ENCODE data around the gene GFOD1.

GFOD1 gene

GRCh38 chr6:13534536-13534935 is 47.1 kb upstream of the GFOD1 start:
- no peak overlapping the region for H4K8ac ChIP-seq (ENCODE audit: low read depth, low read length)
- H3K18ac ChIP-seq (ENCODE audit: low read length): peak overlapping the region; percentile 78
- no peak overlapping the region for H2BK12ac ChIP-seq (ENCODE audit: low read length)
- no CpG with 5 or more reads among the region's 3 CpGs for WGBS, 2 donors (ENCODE audit: extremely low coverage in 2 of 2, insufficient read length in 2 of 2, insufficient replicate concordance in 1 of 2)
- no peaks in the 10 kb centered on the region for H3K9me3 ChIP-seq (replicated peaks in 1 of 2; ENCODE audit: control insufficient read depth in 2 of 2, insufficient read depth in 1 of 2, low read depth in 1 of 2, low read length in 2 of 2)
- H3K4me3 ChIP-seq (ENCODE audit: low read length in 2 of 2): no peak overlapping the region
- no peak overlapping the region for H2AK5ac ChIP-seq (ENCODE audit: low read depth, low read length)
- no peak overlapping the region for H3K27ac ChIP-seq (replicated peaks; ENCODE audit: low read length)
- no peaks in the 10 kb centered on the region for H3K4me1 ChIP-seq (ENCODE audit: control insufficient read depth in 2 of 2, insufficient read depth in 1 of 2, low read depth in 1 of 2, low read length in 2 of 2)
- H3K36me3 ChIP-seq (replicated peaks in 1 of 2; ENCODE audit: control insufficient read depth in 2 of 2, insufficient read depth in 2 of 2, low read length in 2 of 2): no peaks in the 10 kb centered on the region
- no peak overlapping the region for H3K14ac ChIP-seq (ENCODE audit: low read length)
- H2AFZ ChIP-seq (ENCODE audit: low read length): no peak overlapping the region
- peak overlapping the region; percentile 54 for H2BK15ac ChIP-seq (ENCODE audit: low read length)
- H3K79me1 ChIP-seq (ENCODE audit: low read depth, low read length): no peaks in the 10 kb centered on the region
- DNase-seq (ENCODE audit: low spot score): no peak
- H4K91ac ChIP-seq (ENCODE audit: low read depth, low read length, poor library complexity): no peak overlapping the region
- no peak overlapping the region for H3K4me2 ChIP-seq (ENCODE audit: insufficient read depth, low read length, poor library complexity, severe bottlenecking)
- no peak overlapping the region for H3K4ac ChIP-seq (ENCODE audit: low read length)
- H2BK120ac ChIP-seq (ENCODE audit: low read depth, low read length): no peak overlapping the region
- peaks cover 0 to 27% (median 0%) of the 10 kb centered on the region in 3 experiments for H3K27me3 ChIP-seq (ENCODE audit: control insufficient read depth in 3 of 3, insufficient read depth in 3 of 3, low read depth in 1 of 3, low read length in 3 of 3)
- H2BK5ac ChIP-seq (ENCODE audit: low read length): no peak overlapping the region
- no peak overlapping the region for H3K9ac ChIP-seq (ENCODE audit: low read depth, low read length, poor library complexity)
- no peak overlapping the region for H3K23ac ChIP-seq (ENCODE audit: low read depth, low read length, poor library complexity)

DNA sequence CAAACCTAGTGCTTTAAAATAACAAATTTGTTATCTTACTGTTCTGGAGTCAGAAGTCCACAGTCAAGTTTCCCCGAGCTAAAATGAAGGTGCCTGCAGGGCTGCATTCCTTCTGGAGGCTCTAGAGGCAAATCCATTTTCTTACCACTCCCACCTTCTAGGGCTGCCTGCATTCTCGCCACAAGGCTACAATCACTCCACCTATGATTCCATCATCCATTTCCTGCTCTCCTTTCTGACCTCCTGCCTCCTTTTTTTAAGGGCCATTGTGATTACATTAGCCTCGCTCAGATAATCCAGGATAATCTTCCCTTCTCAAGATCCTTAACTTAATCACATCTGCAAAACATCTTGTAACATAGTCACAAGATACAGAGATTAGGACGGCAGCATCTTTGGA is 44.6 kb upstream of the GFOD1 start:
- H3K36me3 ChIP-seq (replicated peaks in 1 of 2; ENCODE audit: control insufficient read depth in 2 of 2, insufficient read depth in 2 of 2, low read length in 2 of 2): no peaks in the 10 kb centered on the region
- H3K4me3 ChIP-seq (ENCODE audit: low read length in 2 of 2): no peak overlapping the region
- H3K79me1 ChIP-seq (ENCODE audit: low read depth, low read length): no peaks in the 10 kb centered on the region
- WGBS, 2 donors (ENCODE audit: extremely low coverage in 2 of 2, insufficient read length in 2 of 2, insufficient replicate concordance in 1 of 2): no CpG with 5 or more reads among the region's 4 CpGs
- no peak overlapping the region for H3K4ac ChIP-seq (ENCODE audit: low read length)
- H2AK5ac ChIP-seq (ENCODE audit: low read depth, low read length): no peak overlapping the region
- peaks cover 0 to 27% (median 0%) of the 10 kb centered on the region in 3 experiments for H3K27me3 ChIP-seq (ENCODE audit: control insufficient read depth in 3 of 3, insufficient read depth in 3 of 3, low read depth in 1 of 3, low read length in 3 of 3)
- H3K23ac ChIP-seq (ENCODE audit: low read depth, low read length, poor library complexity): no peak overlapping the region
- peaks cover 3 to 7% of the 10 kb centered on the region in 2 donors for H3K4me1 ChIP-seq (ENCODE audit: control insufficient read depth in 2 of 2, insufficient read depth in 1 of 2, low read depth in 1 of 2, low read length in 2 of 2)
- H4K8ac ChIP-seq (ENCODE audit: low read depth, low read length): no peak overlapping the region
- no peak overlapping the region for H3K14ac ChIP-seq (ENCODE audit: low read length)
- H2AFZ ChIP-seq (ENCODE audit: low read length): no peak overlapping the region
- no peak overlapping the region for H3K9ac ChIP-seq (ENCODE audit: low read depth, low read length, poor library complexity)
- no peak overlapping the region for H2BK12ac ChIP-seq (ENCODE audit: low read length)
- no peak overlapping the region for H2BK120ac ChIP-seq (ENCODE audit: low read depth, low read length)
- H2BK5ac ChIP-seq (ENCODE audit: low read length): no peak overlapping the region
- no peak overlapping the region for H3K4me2 ChIP-seq (ENCODE audit: insufficient read depth, low read length, poor library complexity, severe bottlenecking)
- H3K9me3 ChIP-seq (replicated peaks in 1 of 2; ENCODE audit: control insufficient read depth in 2 of 2, insufficient read depth in 1 of 2, low read depth in 1 of 2, low read length in 2 of 2): no peaks in the 10 kb centered on the region
- no peak overlapping the region for H2BK15ac ChIP-seq (ENCODE audit: low read length)
- H3K18ac ChIP-seq (ENCODE audit: low read length): no peak overlapping the region
- no peak for DNase-seq (ENCODE audit: low spot score)
- no peak overlapping the region for H3K27ac ChIP-seq (replicated peaks; ENCODE audit: low read length)
- H4K91ac ChIP-seq (ENCODE audit: low read depth, low read length, poor library complexity): no peak overlapping the region

- Histone ChIP-seq H3K4me2 (ENCODE audit: insufficient read depth, low read length, poor library complexity, severe bottlenecking) (no peak overlapping the region), H3K27ac (replicated peaks; ENCODE audit: low read length) (no peak overlapping the region), H3K18ac (ENCODE audit: low read length) (no peak overlapping the region), H3K36me3 (replicated peaks in 1 of 2; ENCODE audit: control insufficient read depth in 2 of 2, insufficient read depth in 2 of 2, low read length in 2 of 2) (no peaks in the 10 kb centered on the region), H2AK5ac (ENCODE audit: low read depth, low read length) (no peak overlapping the region), H3K27me3 (ENCODE audit: control insufficient read depth in 3 of 3, insufficient read depth in 3 of 3, low read depth in 1 of 3, low read length in 3 of 3) (peaks cover 0 to 21% (median 0%) of the 10 kb centered on the region in 3 experiments), H3K4me1 (ENCODE audit: control insufficient read depth in 2 of 2, insufficient read depth in 1 of 2, low read depth in 1 of 2, low read length in 2 of 2) (peaks cover 3 to 7% of the 10 kb centered on the region in 2 donors), H3K79me1 (ENCODE audit: low read depth, low read length) (no peaks in the 10 kb centered on the region), H2AFZ (ENCODE audit: low read length) (peak overlapping the region; percentile 14), H2BK15ac (ENCODE audit: low read length) (no peak overlapping the region), H3K9ac (ENCODE audit: low read depth, low read length, poor library complexity) (no peak overlapping the region), H4K8ac (ENCODE audit: low read depth, low read length) (no peak overlapping the region), H3K14ac (ENCODE audit: low read length) (no peak overlapping the region), H4K91ac (ENCODE audit: low read depth, low read length, poor library complexity) (no peak overlapping the region), H2BK12ac (ENCODE audit: low read length) (no peak overlapping the region), H3K4me3 (ENCODE audit: low read length in 2 of 2) (no peak overlapping the region), H3K23ac (ENCODE audit: low read depth, low read length, poor library complexity) (no peak overlapping the region), H2BK120ac (ENCODE audit: low read depth, low read length) (no peak overlapping the region), H3K9me3 (replicated peaks in 1 of 2; ENCODE audit: control insufficient read depth in 2 of 2, insufficient read depth in 1 of 2, low read depth in 1 of 2, low read length in 2 of 2) (no peaks in the 10 kb centered on the region), H2BK5ac (ENCODE audit: low read length) (no peak overlapping the region), H3K4ac (ENCODE audit: low read length) (no peak overlapping the region)
- no CpG with 5 or more reads among the region's 8 CpGs for WGBS, 2 donors (ENCODE audit: extremely low coverage in 2 of 2, insufficient read length in 2 of 2, insufficient replicate concordance in 1 of 2)
- no peak for DNase-seq (ENCODE audit: low spot score)
Observed at GRCh38 chr6:13528777-13529343, 41.5 kb upstream of the GFOD1 start.

- H3K9ac ChIP-seq (ENCODE audit: low read depth, low read length, poor library complexity): no peak overlapping the region
- no peak overlapping the region for H2BK5ac ChIP-seq (ENCODE audit: low read length)
- no peak overlapping the region for H2BK15ac ChIP-seq (ENCODE audit: low read length)
- no peak overlapping the region for H4K8ac ChIP-seq (ENCODE audit: low read depth, low read length)
- H3K27me3 ChIP-seq (ENCODE audit: control insufficient read depth in 3 of 3, insufficient read depth in 3 of 3, low read depth in 1 of 3, low read length in 3 of 3): peaks cover 0 to 15% (median 0%) of the 10 kb centered on the region in 3 experiments
- H2AK5ac ChIP-seq (ENCODE audit: low read depth, low read length): no peak overlapping the region
- no peak overlapping the region for H3K23ac ChIP-seq (ENCODE audit: low read depth, low read length, poor library complexity)
- no peak overlapping the region for H3K18ac ChIP-seq (ENCODE audit: low read length)
- no peak overlapping the region for H2BK12ac ChIP-seq (ENCODE audit: low read length)
- no peak overlapping the region for H2BK120ac ChIP-seq (ENCODE audit: low read depth, low read length)
- no peak overlapping the region for H3K4me2 ChIP-seq (ENCODE audit: insufficient read depth, low read length, poor library complexity, severe bottlenecking)
- H3K4ac ChIP-seq (ENCODE audit: low read length): no peak overlapping the region
- peaks cover 3 to 7% of the 10 kb centered on the region in 2 donors for H3K4me1 ChIP-seq (ENCODE audit: control insufficient read depth in 2 of 2, insufficient read depth in 1 of 2, low read depth in 1 of 2, low read length in 2 of 2)
- no peaks in the 10 kb centered on the region for H3K36me3 ChIP-seq (replicated peaks in 1 of 2; ENCODE audit: control insufficient read depth in 2 of 2, insufficient read depth in 2 of 2, low read length in 2 of 2)
- H3K27ac ChIP-seq (replicated peaks; ENCODE audit: low read length): no peak overlapping the region
- no peak overlapping the region for H2AFZ ChIP-seq (ENCODE audit: low read length)
- no peak overlapping the region for H4K91ac ChIP-seq (ENCODE audit: low read depth, low read length, poor library complexity)
- no peak overlapping the region for H3K4me3 ChIP-seq (ENCODE audit: low read length in 2 of 2)
- H3K79me1 ChIP-seq (ENCODE audit: low read depth, low read length): no peaks in the 10 kb centered on the region
- no peaks in the 10 kb centered on the region for H3K9me3 ChIP-seq (replicated peaks in 1 of 2; ENCODE audit: control insufficient read depth in 2 of 2, insufficient read depth in 1 of 2, low read depth in 1 of 2, low read length in 2 of 2)
- H3K14ac ChIP-seq (ENCODE audit: low read length): no peak overlapping the region
- DNase-seq (ENCODE audit: low spot score): no peak
- no CpG with 5 or more reads among the region's 3 CpGs for WGBS, 2 donors (ENCODE audit: extremely low coverage in 2 of 2, insufficient read length in 2 of 2, insufficient replicate concordance in 1 of 2)
Observed at GRCh38 chr6:13528232-13528631, 40.8 kb upstream of the GFOD1 start.

All from neuronal stem cell (in vitro differentiated cells).